Activated CD8-positive, alpha-beta memory T cell treated with anti-CD3 and anti-CD28 coated beads for 4 hours (primary cell): Measurements from ENCODE around the gene SFXN5.
"Not testable (repeated sequence)": the region's sequence is repeated elsewhere in the genome, so short reads cannot be mapped to it uniquely, and the experiment has no call there.

Source experiments
- DNase-seq, 2 donors: peaks; one replicate each; pipeline ENCODE4 v3.0.0-alpha.2; 2020; ENCODE audit warnings: low read depth in 2 of 2

Gene SFXN5, protein sequence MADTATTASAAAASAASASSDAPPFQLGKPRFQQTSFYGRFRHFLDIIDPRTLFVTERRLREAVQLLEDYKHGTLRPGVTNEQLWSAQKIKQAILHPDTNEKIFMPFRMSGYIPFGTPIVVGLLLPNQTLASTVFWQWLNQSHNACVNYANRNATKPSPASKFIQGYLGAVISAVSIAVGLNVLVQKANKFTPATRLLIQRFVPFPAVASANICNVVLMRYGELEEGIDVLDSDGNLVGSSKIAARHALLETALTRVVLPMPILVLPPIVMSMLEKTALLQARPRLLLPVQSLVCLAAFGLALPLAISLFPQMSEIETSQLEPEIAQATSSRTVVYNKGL

DNA sequence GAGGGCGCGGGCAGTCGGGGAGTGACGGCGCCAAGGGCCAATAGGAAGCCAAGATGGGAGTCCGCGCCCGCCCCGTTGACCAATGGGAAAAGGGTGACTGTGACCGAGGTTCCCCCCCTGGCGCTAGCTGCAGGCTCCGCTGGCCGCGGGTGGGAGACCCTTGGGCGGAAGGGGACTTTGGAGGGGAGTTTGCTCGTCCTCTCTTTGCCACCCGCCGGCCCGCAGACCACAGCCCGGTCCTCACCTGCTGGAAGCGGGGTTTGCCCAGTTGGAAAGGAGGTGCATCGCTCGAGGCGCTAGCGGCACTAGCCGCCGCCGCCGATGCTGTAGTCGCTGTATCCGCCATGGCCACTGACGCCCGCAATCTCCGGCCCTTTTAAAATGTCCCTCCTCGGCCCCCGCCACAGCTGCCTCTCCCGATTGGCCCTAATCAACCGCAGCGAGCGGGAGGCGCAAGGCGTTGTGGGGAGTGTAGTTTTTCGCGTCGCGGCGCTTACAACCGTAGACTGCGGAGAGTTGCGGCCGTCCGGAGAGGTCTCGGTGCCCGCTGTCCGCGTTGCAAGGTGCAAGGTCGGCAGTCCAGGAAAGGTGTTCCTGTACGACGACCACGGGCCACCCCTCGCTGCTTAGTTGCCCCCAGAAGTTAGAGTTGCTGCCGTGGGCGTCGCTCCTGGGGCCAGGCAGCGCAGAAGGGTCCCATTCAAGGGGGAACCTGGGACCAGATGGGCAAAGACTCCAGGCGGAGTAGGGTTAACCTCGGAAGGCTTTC lies at the start of gene SFXN5:
Gene SFXN5 (minus strand): TSS at position 353 of the 769 bp plus-strand sequence. CDS start 7 bp downstream, at position 346.
- DNase-seq, result peak; percentile 85 to 89

DNA sequence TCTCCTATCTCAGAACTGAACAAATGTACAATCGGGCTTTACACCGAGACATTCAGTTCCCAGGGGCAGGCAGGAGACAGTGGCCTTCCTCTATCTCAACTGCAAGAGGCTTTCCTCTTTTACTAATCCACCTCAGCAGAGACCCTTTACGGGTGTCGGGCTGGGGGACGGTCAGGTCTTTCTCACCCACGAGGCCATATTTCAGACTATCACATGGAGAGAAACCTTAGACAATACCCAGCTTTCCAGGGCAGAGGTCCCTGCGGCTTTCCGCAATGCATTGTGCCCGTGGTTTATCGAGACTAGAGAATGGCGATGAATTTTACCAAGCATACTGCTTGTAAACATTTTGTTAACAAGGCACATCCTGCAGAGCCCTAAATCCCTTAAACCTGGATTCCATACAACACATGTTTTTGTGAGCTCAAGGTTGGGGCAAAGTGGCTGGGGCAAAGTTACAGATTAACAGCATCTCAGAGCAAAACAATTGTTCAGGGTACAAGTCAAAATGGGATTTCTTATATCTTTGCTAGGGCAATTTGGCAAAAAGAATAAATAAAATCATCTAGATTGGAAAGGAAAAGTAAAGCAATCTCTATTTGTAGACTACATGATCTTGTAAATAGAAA lies 48.2 kb upstream of the SFXN5 start:
- DNase-seq, result not testable (repeated sequence)

DNA sequence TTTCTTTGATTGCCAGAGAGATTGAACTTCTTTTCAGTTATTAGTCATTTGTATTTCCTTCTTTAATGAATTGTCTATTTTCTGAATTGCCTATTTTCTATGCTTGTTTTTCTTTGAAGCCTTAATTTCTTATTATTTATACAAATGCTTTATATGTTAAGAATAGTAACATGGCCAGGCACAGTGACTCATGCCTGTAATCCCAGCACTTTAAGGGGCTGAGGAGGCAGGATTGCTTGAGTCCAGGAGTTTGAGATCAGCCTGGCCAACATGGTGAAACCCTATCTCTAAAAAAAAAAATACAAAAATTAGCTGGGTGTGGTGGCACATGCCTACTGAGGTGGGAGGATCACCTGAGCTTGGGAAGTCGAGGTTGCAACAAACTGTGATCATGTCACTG lies 45.9 kb upstream of the SFXN5 start:
- DNase-seq, result no peak

DNA sequence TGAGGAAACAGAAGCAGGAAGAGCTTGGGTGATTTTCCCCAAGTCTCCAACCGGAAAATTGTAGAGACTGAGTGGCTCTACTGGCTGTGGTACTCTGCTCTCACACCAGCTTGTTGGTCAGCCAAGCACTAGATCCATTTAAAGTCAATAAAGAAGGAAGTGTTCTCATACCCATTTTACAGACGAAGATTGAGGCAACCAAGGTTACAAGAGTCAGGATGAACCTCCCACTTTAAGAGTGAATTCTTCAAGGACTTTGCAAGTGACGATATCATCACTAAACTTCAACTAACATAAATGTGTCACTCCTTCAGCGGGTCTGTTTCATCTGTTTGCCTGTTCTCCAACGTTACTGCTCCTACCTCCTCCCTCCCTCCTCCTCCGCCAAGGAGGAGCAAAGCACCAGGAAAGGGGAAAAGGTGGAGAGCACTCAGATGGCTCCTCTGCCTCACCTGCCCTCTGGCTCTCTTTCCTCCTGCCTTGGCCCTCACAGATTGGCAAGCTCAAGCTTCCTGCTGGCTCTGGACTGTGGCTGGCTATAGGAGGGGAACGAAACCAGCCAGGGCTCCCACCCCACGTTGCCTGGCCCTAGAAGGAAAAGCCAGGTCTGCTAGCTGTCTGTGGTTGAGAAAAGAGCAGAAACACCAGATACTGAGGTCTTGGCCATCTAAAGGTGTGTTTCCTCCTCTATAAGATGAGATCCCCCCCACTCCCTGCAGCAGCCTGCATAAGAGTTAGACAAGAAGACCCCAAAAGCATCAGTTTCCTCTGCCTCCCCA lies 44.9 kb upstream of the SFXN5 start:
- DNase-seq, result no peak

DNA sequence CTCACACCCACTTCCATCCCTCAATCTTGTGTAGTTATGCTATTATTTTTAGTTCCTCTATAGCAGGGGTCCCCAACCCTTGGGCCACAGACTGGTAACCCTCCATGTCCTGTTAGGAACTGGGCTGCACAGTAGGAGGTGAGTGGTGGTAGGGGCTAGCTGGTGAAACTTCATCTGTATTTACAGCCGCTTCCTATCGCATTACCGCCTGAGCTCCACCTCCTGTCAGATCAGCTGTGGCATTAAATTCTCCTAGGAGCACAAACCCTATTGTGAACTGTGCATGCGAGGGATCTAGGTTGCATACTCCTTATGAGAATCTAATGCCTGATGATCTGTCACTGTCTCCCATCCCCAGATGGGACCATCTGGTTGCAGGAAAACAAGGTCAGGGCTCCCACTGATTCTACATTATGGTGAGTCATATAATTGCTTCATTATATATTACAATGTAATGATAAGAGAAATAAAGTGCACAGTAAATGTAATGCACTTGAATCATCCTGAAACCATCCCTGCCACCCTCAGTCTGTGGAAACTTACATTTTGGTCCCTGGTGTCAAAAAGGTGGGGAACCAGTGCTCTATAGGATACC lies 42.9 kb upstream of the SFXN5 start:
- DNase-seq, result no peak

DNA sequence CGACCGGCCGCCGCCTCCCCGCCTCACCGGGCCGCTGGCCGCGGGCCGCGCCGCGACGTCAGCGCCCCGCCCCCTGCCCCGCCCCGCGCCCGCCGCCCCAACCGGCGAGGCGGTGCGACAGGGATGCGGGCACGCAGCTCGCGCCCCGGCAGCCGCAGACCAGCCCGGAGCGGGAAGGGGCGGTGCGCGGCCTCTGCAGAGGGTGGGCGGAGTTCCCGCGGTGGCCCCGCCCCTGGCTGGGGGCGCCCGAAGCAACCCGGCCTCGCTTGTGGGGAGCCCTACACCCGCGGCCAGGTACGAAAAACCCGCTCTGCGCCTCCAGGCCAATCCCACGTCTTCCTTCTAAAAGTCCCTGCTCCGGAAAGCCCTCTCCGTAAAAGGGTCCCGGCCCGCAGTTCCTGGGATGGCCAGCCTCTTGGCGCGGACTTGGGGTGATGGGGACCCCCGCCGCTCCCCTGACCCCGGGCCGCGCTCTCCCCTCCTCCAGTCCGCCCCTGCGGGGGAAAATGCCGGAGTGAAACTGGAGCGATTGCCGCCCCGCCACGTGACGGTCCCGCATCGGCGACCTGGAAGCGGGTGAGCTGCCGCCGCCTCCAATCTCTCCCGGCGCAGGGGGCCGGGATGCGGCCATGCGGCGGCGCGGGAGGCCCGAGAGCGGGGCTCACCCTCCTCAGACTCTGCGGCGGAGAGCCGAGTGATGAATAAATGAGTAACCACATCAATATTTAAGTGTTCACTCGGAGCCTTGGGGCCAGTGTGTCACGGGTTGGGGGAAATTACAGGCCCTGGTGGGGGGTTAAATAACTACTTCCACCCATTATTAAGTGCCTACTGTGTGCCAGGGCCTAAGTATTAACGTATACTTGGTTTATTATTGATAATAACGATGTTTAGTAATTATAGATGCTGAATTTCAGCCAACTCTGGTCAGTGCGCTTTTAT lies 41.7 kb upstream of the SFXN5 start, which contains the start of gene RAB11FIP5:
Gene RAB11FIP5 (minus strand): TSS at position 36 of the 942 bp plus-strand sequence. CDS start 171 bp downstream, outside the sequence.
- peak; percentile 62 to 63 for DNase-seq

DNA sequence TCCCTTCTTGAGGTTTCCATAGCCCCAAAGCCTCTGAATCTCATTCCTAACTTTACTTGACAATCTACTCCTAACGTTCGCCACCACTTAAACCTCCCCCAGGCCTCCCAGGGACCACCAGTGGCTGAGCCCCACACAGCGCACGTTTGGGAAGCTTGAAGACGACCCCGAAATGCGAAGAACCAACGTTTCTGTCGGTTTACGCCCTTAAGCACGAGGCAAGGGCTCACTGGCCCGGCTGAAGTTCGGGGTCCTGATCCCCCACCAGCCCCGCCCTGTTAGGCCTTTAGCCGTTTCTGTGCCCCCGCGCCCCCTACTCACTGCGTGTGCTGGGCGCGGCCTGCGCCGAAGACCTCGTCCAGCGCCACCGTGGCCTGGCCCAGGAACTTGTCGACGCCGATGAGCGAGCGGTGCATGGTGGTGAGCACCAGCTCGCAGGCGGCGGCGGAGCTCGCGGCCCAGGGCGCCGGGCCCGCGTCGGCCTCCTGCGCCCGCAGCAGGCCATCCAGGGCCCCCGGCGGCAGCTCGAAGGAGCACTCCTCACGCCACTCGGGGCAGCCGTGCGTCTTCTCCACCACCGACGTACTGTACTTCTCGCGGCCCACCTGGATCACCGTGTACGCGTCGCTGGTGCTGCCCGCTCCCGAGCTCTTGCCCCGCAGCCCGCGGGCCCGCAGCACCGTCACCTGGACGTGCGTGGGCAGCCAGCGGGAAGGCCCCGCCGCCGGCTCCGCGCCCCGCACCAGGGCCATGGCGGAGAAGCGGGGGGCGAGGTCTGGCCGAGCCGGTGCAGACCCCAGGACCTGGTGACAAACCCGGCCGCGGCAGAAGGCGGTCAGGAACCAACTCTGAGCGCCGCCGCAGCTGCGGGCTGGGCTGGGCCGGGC lies 40.8 kb upstream of the SFXN5 start:
- no peak for DNase-seq

DNA sequence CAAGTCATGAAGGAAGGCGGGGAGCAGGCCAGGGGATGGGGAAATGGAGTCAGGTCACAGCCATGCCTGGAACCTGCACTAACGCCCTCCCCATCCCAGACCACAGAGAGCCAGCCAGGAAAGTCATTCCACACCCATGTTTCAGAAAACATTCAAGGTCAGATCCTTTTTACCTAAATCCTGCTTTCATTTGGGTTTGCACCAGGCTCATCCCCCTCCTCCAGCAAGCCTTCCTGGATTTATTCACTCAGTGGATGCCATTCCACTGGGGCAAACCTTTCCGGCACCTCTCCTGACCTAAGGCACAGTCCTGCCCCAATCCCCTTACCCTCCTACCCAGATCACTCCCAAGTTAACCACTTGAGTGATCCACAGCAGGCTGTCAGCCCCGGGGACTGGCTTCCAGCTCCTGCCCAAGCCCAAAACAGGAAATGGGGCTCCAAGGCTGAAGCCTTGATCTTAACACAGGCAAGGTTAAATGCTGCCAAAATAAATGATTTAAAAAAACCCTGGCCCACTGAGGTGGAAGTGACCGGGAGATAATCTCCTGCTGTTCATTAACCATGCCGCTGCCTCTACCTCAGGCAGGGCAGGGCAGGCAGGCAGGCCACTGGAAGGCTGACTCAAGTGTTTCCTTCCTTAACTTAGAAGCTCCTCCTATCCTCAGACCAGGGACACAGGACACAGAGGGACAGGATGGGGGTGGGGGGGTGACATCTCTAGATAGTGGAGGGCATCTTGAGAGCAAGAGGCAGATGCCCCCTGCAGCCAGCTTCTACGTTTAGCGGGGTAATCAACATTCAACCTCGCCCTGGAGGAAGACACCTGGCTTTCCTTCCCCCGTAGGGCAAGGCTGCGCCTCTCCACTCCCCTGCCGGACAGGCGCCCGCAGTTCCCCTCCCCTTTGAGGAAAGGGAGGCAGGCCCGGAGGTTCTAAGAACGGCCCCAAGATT lies 39.8 kb upstream of the SFXN5 start:
- DNase-seq, result no peak

DNA sequence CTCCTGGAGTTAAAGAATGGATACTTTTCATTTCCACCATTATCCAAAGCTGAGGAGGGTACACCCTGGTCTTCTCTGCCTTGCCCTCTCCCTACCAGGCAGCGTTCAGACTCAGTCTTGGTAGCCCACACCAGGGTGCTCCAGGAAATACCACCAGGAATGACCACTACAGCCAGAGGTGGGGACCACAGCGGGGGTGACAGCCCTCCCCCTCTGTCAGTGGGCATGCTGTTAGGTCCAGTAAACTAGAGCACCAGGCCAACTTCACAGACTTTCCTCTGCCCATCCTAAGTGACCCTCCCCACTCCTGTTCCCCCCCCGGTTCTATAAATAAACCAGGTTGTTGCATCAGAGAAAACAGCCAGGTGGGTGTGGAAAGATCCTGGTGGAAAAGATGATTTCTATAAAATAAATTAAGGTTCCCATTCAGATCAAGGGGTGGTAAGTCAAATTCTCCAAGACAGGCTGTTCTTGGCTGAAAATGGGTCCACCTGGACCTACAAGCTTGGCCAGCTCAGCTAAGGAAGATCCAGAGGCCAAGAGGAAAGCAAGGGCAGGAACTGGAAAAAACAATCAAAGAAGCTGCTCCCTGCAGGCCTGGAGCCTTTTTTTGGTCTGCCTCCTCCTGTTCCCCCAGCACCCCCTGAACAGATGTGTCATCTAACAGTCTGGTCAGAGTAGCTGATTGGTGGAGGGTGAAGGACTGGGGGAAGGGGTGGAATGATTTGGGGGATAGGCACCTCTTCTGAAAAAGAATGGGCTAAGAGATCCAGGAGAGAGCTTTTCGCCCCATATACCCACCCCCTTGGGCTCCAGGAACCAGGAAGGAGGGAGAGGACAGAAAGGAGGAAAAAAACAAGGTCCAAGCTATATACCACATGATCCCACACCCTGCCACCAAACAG lies 38.9 kb upstream of the SFXN5 start:
- no peak for DNase-seq

DNA sequence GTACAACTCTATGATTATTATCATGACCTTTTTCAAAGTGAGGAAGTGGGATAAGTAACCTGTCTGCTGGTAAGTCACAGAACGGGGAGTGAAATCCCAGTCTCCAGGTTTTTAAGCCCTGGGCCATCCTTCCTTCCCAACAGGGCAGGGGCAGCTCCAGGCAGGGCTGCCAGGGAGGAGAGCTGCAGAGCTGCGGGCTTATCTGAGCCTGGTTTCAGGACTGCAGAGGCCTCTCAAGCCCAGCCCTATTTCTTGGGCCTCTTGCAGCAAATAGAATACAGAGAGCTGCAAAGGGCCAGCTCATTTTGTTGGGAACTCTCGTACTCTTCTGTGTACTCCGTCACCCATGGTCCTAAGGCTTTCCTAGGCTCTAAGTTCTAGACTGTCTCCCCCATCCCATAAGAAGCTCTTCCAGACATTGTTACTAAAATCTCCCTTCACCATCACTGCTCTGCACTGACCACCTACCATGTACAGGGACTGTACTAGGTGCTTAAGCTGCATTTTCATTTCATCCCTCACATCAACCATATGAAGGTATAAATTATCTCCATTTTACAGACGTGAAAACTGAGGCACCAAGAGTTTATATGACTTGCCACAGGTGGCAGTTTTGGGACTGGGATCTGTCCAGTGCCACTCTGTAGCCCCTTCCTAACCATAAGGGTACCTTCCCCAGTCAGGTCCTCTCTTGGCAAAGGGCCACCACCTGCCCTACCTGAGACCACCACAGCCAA lies 38.1 kb upstream of the SFXN5 start:
- DNase-seq, result no peak

DNA sequence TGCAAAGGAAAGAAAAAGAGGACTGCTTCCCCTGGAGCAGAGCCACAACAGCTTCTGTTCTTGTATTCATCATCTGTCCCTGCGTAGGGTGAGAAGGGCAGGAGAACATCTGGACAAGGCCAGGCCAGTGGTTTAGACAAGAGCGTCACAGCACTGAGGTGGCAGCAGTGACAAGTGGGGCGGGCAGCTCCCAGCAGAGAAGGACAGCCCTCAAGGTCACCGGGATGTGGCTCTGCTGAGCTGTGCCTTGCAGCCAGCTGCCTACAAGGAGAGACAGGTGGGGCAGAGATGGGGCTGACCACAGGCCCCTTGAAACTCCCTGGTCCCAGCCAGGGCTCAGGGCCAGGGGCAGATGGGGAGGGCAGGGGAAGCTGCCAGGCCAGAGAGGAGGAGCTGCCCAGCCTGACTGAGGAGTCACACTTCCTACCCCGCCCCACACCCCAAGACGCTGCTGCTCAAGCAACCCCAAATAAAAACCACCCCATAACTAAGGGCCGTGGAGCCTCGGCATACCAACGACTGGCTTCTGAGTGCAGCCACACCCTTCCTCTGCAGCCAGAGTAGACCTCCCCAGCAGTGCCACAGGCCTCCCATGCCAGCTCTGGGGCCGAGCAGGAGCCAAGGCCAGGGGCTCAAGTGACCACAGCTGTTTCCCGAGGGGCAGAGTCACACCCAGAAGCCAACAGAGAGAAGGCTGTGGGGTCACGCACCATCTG lies 35.9 kb upstream of the SFXN5 start:
- DNase-seq, result no peak

DNA sequence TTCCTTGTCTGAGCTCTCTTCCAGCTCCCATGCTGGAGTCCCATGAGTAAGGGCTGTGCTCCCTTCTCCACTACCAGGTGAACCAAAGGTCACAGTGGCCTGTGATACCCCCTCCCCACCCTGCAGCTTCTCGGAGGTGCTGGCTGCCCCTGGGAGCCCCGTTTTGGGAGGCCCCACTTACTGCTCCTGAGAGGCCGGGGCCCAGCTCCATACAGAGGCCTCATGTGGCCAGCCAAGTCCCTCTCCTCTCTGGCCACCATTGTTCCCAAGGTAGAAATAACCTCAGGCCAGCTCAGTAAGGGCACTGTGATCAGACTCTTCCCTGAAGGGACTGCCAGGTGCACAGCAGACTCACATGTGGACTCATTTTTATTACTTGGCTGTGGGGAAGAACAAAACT lies 35.3 kb upstream of the SFXN5 start:
- no peak for DNase-seq

DNA sequence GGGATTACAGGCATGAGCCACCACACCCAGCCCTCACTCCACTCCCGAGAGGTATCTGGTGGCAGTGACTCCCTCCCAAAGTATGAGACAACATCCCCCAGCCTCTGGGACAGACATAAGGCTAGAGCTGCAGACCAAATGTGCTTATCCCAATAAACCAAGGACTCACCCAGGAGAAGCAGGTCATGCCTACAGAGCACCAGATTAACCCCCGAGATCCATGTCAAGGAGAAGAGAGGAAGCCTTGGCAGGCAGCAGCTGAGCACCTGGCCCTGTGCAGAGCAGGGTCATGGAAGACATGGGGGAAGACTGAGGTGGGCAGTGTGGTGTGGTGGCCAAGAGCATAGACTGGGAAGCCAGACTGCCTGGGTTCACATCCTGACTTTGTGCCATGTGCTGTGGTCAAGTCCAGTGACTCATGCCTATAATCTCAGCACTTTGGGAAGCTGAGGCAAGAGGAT lies 34.0 kb upstream of the SFXN5 start:
- DNase-seq, result no peak

DNA sequence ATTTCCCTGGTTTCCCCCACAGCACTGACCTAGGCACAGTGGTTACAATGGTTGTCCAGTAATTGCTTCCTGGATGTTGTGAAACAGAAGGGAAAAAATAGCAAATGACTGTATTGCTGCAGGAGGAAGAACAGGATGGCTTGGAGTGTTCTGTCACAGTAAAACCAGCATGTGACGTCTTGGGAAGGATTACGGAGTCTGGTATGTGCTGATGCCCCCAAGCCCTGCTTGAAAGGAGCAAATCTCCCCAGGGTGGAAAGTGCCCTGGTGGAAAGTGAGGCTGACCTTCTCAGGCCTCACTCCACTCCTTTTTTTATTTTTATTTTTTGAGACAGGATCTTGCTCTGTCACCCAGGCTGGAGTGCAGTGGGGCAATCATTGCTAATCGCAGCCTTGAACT lies 33.4 kb upstream of the SFXN5 start:
- no peak for DNase-seq

DNA sequence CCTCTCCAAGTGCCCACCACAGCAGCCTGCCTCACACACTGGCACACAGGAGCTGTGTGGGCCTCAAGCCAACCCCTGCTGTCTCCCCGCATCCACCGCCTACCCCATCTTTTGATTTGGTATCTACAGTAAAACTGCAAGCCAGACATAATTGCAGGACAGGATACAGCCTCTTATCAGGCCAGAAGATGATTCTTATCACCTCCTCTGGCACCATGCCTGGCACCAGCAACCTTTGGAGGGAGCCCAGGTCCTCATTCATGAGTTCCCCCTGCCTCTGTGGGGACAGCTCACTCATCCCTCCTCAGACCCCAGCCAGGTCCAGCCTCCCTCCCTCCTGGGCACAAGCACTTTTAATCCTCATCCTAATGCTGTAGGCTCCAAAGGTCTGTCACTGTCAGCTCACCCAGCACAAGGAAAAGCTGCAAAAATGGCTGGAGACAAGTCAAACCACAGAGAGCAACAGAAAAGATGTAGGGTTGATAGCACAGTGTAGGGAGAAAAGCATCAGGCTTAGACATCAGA lies 31.6 kb upstream of the SFXN5 start:
- no peak for DNase-seq
